Activated T-helper 1 cell treated with anti-CD3 and anti-CD28 coated beads, Interleukin-2, amount 50 U/mL, for 16 hours (primary cell): ENCODE results near the gene C4orf50.

ENCODE experiments used
- DNase-seq, 2 donors: peaks; one replicate each; pipeline ENCODE4 v3.0.0-alpha.2; 2020; ENCODE audit warnings: low read depth in 1 of 2, low spot score in 1 of 2

The C4orf50 gene

DNA sequence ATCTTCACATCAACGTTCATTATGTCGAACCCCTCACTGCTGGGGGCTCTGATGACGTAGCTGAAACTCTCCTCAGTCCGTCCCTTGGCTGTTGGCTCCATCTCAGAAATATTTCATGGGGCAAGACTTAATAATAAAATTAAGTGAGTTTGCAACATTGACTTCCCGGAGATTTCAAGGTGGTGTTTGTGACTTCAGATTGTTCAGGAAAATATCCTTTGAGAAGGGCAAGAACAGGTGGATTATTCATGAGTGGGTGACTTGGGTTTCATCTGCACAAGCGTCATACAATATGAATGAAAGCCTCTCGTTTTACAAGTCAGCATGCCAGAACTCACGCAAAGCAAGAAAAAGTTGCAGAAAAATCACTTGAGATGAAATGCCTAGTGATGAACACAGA is at the start of gene C4orf50:
C4orf50 (minus strand) TSS at position 101 of the 400 bp plus-strand sequence.
- DNase-seq, result no peak

DNA sequence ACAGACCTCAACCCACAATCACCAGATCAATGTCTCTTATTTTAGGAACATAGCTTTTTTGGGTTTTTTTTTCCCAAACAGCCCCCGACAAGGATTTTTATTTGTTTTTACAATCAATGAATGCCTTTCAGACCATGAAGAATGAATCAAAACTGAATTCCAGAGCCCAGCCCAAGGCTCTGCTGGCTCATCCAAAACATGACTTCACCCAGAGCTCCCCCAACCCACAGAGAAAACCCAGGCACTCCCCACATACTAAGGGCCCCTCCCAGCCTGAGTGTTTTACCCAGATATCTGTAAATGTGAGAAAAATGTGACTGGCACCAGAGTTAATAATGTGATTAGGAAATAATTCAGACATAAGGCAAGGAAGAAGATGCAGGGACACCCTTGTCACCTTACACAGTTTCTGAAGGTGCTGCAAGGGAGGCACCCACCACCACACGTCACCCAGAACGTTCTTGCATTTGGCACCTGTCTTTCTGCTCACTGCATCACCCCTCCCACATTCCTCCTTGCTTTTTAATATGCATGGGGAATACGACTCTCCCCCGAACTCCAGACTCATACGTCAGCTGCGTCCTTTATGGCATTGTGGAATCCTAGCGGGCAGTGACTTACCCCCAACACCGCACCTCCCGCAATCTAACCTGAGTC is 47.8 kb upstream of the C4orf50 start:
- no peak for DNase-seq

- no peak for DNase-seq
Observed at GRCh38 chr4:6065166-6065565, 46.9 kb upstream of the C4orf50 start.

DNA sequence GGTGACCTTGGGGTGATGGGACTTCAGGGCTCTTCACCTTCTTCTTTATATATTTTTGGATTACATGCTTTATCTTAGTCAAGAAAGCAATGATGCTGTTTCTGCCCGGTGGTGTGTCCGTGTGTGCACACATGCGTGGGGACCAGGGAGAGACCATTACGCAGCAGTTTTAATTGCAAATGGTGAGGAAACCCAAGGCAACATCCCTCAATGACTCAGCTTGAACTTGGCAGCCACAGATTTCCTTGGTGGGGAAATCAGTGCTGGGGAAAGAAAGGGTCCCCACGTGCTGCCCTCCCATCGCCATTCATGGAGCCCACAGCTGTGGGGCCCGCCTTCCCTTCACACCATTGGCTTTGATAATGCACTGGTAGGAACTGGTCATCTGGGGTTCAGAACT is 46.2 kb upstream of the C4orf50 start:
- DNase-seq, result no peak

- no peak for DNase-seq
Observed at GRCh38 chr4:6063684-6064083, 45.5 kb upstream of the C4orf50 start.

DNA sequence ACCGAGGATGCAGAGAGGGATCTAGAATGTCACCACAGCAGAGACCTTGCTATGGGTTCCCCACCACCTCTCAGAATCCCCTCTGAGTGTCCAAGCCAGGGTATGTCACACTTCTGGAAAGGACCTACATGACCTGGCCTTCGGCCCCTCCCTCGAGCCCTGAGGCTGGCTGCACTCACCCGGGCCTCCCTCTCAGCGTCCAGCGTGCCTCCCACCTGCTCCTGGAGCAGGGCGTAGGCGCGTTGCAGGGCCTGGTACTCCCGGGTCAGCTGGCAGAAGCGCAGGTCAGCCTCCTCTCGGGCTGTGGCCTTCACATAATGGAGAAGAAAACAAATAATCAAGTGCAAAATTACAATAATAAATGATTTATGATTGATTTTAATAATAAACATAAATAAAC is 43.9 kb upstream of the C4orf50 start:
- DNase-seq, result no peak

- DNase-seq, result no peak
Observed at GRCh38 chr4:6059375-6059805, 41.2 kb upstream of the C4orf50 start.

DNA sequence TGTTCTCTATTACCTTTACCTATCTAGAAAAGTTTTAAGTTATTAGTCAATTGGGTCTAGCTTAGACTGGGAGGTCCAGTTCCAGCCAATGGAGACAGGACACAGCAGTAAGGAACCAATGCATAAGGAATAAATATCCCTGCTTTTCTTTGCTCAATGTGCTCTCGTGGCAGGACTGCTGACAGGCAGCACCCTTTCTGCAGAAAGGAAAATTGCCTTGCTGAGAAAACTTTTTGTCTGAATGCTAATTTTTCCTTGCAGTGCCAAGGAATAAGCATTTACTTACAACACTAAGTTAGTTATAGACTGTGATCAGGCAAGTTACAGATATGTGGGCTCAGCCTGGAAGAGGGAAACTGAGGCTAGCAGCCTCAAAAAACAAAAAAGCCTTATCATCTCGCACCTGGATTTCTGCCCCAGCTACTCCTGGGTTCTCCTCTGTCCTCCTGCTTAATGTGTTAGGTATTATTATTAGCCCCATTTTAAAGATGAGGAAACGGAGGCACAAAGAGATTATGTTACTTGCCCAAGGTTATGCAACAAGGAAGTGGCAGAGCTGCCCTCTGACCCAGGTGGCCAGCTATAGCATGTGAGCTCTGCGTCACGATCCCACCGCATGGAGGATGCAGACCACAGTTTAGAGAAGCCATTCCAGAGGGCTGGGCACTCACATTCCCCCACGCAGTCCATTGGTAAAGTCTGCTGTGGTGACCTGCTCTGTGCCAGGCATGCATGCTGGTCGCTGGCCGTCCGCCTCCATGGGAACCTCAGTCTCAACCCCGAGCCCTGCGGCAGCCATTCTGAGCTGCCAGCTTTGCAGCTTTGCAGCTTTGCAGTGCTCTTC is 40.5 kb upstream of the C4orf50 start:
- DNase-seq, result no peak

DNA sequence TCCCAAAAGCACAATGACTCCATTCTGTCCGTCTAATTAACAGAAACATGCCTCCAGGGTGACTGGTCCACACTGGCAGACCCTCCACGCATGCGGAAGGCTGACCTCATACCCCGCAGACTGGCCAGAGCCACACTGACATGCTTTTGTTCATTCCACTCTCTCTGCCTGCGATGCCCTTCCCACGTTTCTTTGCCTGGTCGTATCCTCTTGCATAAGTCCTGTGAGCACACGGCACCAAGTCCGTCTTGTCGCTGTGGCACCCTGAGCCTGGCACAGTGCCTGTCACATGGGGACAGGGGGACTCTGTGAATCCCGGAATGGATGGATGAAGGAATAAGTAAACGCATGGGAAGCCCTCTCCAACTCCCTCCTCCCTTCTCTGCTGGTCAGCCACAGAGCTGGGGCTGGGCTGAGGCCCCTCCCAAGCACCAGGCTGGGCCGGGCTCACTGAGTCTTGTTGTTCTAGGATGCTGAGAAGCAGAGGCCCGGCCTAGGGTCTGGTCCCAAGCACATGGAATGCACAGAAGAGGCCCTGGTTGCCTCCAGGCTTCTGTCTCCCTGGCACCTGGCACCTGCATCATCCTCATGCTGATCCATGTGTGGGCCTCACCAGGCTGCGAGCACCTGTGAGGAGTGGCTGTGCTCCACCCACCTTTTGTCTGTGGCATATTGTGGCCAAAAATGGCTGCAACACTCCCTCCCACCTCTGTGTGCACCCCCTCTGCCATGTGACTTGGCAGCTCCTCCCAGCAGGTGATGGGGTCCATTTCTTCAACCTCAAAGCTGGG is 38.9 kb upstream of the C4orf50 start:
- no peak for DNase-seq

- DNase-seq, result no peak
Observed at GRCh38 chr4:6055436-6055835, 37.2 kb upstream of the C4orf50 start.

GRCh38 chr4:6055030-6055429 is 36.8 kb upstream of the C4orf50 start:
- no peak for DNase-seq

- DNase-seq, result no peak
Observed at GRCh38 chr4:6054162-6054922, 36.1 kb upstream of the C4orf50 start.

DNA sequence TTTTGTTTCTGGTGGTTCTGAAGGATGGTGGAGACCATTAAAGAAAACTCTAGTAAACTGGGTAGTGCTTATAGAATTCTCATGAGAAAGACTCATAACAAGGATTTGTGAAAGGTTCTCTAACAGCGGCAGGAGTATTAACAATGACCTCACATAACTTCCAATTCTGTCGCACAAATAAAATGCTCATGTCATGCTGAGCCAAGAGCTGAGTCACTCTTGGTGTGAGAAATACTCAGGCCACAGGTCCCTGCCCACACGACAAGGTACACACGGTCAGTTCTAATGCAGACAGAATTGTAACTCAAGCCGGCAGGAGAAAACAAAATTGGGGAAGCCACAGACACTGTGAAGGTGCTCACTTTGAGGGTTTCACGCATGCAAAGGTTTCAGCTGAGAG is 34.4 kb upstream of the C4orf50 start:
- DNase-seq, result no peak

GRCh38 chr4:6050551-6050950 is 32.3 kb upstream of the C4orf50 start:
- DNase-seq, result no peak

GRCh38 chr4:6049985-6050384 is 31.8 kb upstream of the C4orf50 start:
- DNase-seq, result no peak

DNA sequence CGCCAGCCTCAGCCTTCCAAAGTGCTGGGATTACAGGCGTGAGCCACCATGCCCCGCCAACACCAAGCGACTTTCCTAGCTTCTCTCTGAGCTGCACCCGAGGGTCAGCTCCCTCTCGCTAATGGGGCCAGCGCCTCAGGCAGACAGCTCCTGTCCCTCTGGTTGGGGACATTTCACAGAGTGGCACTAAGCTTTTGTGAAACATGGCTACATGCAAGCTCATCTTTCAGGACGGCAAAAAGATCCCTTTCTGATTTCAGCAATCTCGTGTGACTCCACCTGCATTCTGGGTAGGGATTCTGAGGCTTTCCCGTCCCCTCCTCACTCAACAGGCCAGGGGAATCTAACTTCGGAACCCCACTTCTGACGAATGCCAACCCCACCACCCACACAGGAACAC is 31.0 kb upstream of the C4orf50 start:
- DNase-seq, result no peak

- DNase-seq, result no peak
Observed at GRCh38 chr4:6048537-6048936, 30.3 kb upstream of the C4orf50 start.

GRCh38 chr4:6047130-6047673 is 29.0 kb upstream of the C4orf50 start:
- DNase-seq, result no peak

- no peak for DNase-seq
Observed at GRCh38 chr4:6046526-6047129, 28.4 kb upstream of the C4orf50 start.

- no peak for DNase-seq
Observed at GRCh38 chr4:6044805-6045204, 26.6 kb upstream of the C4orf50 start.
